Upper lobe of right lung (tissue), 1 donor: ENCODE measurements around the gene FANCC. TPM values are rescaled to one million over a fixed set of nuclear protein-coding genes. Genes with fewer than 3 reads are reported as not detected.

Experiments
- ATAC-seq: fragments of 200-7000 bp; cut with Tn5 transposase; one replicate; pipeline ENCODE4 v1.9.1; 2020; ENCODE audit warnings: mild to moderate bottlenecking, moderate library complexity
- DNase-seq: peaks from one replicate; pipeline ENCODE4 v3.0.0-alpha.2; 2020
- H3K27ac ChIP-seq: fragments of 200-600 bp; one replicate; pipeline ENCODE4 v1.8.0; 2022
- H3K27me3 ChIP-seq: fragments of 200-600 bp; one replicate; pipeline ENCODE4 v1.8.0; 2022; ENCODE audit warnings: mild to moderate bottlenecking
- H3K36me3 ChIP-seq: fragments of 200-600 bp; one replicate; pipeline ENCODE4 v1.8.0; 2022
- H3K4me1 ChIP-seq: fragments of 200-600 bp; one replicate; pipeline ENCODE4 v1.8.0; 2022
- H3K4me3 ChIP-seq: fragments of 200-600 bp; one replicate; pipeline ENCODE4 v1.8.0; 2022; ENCODE audit warnings: mild to moderate bottlenecking
- H3K9me3 ChIP-seq: fragments of 200-600 bp; one replicate; pipeline ENCODE4 v1.8.0; 2022
- intact Hi-C: fragments of 100-400 bp; cut with DNase I; formaldehyde crosslinking; loops from one replicate; pipeline ENCODE4 v1.11.0; 2022
- total RNA-seq: library from RNA; stranded (reverse); fragmentation: NEBNext Ultra II Directional; extraction: Animal tissue kit (Norgen Biotek cat#: 25700); gene quantifications from one replicate; pipeline ENCODE4 v1.2.1, GENCODE V29; 2021
- TF ChIP-seq, protein P1 (sequence below): fragments of 200-600 bp; IDR thresholded peaks from one replicate; pipeline ENCODE4 v1.8.0; 2022; ENCODE audit warnings: antibody characterized with exemption
- donor health status: DM: no; HTN: yes; CAD: no; lungs with severe emphysema.

Gene FANCC
- total RNA-seq, 1 donor from 2014 or later, result 13.5 TPM

DNA sequence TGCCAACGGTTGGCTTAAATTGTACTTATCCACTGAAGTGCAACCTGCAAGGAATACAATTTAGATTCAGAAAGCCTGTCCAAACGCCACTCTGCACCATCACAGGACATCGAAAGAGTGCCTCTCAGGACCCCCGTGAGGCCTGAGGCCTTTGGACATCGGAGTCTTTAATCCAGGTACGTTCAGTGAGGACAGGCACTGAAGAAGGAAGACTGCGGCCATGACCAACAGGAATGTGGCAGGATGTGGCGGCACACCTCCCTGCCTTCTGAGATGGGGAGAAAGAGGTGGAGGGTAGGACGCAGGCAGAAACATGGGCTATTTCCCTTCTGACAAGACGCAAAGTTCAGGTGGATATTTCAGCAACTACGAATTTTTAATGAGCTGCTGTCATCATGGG, 205.8 kb downstream of the FANCC start:
- ATAC-seq, result no peak
- Histone ChIP-seq H3K9me3 (no peaks in the 10 kb centered on the region), H3K4me1 (peaks cover 4% of the 10 kb centered on the region), H3K36me3 (peaks cover 48% of the 10 kb centered on the region), H3K4me3 (no peak overlapping the region), H3K27ac (no peak overlapping the region), H3K27me3 (no peaks in the 10 kb centered on the region)
- TF ChIP-seq, protein P1, sequence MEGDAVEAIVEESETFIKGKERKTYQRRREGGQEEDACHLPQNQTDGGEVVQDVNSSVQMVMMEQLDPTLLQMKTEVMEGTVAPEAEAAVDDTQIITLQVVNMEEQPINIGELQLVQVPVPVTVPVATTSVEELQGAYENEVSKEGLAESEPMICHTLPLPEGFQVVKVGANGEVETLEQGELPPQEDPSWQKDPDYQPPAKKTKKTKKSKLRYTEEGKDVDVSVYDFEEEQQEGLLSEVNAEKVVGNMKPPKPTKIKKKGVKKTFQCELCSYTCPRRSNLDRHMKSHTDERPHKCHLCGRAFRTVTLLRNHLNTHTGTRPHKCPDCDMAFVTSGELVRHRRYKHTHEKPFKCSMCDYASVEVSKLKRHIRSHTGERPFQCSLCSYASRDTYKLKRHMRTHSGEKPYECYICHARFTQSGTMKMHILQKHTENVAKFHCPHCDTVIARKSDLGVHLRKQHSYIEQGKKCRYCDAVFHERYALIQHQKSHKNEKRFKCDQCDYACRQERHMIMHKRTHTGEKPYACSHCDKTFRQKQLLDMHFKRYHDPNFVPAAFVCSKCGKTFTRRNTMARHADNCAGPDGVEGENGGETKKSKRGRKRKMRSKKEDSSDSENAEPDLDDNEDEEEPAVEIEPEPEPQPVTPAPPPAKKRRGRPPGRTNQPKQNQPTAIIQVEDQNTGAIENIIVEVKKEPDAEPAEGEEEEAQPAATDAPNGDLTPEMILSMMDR, result no peak
- no peak for DNase-seq
- intact Hi-C loops, result no loop called here

DNA sequence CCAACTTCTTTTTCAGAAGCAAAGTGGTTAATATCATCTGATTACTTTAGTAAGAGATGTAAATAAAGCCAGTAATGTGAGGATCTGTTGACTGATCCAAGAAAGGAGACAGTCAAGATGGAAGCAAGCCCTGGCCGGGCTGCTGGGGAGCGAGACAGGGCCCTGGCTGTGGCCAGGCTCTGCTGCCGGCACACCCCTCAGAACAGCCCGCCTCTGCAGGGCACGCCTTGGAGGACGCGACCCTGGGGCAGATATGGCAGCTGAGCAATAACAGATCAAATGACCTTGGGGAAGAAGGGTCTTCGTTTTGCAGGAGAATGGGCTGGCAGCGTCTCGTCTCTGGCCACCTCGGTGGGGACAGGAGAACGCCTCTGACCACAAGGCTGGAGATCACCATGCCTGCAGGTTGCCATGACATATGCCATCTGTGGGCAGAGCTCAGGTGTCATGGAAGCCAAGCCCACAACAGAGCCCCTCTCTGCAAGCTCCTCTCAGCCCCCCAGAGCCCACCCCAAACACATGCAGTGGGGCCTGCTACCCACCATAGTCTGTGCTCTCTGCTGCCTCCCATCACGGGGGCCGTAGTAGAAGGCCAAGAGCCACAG, 206.5 kb downstream of the FANCC start:
- DNase-seq, result peak; percentile 52
- ATAC-seq, result peak; percentile 5
- peaks cover 55% of the 10 kb centered on the region for H3K36me3 ChIP-seq
- no peak overlapping the region for H3K4me3 ChIP-seq
- no peak overlapping the region for H3K27ac ChIP-seq
- H3K4me1 ChIP-seq, result no peaks in the 10 kb centered on the region
- no peaks in the 10 kb centered on the region for H3K9me3 ChIP-seq
- no peaks in the 10 kb centered on the region for H3K27me3 ChIP-seq
- intact Hi-C loops, result no loop called here
- TF ChIP-seq, protein P1, result no peak

DNA sequence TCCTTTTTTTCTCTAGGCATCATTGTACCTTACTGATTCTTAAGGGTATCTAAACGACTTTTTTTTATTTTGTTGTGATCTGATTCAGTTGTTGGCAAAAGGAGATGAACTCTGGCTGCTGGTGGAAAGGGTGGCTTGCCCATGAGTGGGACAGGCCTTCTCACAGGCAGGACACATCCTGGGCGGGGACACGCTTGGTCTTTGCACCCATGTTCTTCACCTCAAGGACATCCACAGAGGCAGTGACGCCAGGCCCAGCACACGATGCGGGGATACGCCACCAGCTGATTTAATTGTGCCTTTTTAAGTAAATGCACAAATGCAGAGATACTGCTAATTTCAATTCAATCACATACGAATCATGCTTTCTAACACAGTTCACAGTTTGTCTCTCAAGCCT, 208.1 kb downstream of the FANCC start:
- no peaks in the 10 kb centered on the region for H3K4me1 ChIP-seq
- H3K36me3 ChIP-seq, result peaks cover 56% of the 10 kb centered on the region
- DNase-seq, result peak; percentile 48
- intact Hi-C loops, result no loop called here
- TF ChIP-seq, protein P1, result no peak
- no peak overlapping the region for H3K4me3 ChIP-seq
- ATAC-seq, result no peak
- no peak overlapping the region for H3K27ac ChIP-seq
- H3K9me3 ChIP-seq, result no peaks in the 10 kb centered on the region
- no peaks in the 10 kb centered on the region for H3K27me3 ChIP-seq

DNA sequence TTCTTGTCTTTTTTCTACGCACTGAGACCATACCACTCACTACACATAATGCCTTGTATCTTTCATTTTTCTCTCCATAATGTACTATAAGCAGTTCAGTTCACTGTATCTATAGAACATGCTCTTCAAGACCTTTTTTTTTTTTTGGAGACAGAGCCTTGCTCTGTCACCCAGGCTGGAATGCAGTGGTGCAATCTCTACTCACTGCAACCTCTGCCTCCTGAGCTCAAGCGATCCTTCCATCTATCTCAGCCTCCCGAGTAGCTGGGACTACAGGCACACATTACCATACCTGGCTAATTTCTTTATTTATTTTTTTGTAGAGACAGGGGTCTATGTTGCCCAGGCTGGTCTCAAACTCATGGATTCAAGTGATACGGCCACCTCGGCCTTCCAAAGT, 208.7 kb downstream of the FANCC start:
- DNase-seq, result no peak
- intact Hi-C loops, result no loop called here

DNA sequence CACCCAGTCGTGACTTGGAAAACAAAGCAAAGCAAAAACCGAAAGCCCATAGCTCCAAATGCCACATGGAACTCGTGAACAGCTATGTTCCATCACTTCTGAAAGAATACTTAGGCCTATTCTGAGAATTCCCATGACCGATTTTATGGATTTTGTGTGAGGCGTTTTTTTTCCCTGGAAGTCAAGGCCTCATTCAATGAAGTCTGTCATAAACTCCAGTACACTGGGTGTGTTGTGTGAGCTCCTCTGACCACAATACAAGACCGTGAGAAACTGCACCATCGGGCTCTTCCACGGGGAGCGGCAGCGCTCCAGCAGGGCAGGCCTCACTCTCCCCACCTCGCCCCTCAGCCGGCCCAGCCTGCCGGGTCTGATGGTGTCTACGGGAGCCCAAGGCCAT, 209.5 kb downstream of the FANCC start:
- TF ChIP-seq, protein P1, result no peak
- peak; percentile 31 for DNase-seq
- no peaks in the 10 kb centered on the region for H3K27me3 ChIP-seq
- no peak overlapping the region for H3K27ac ChIP-seq
- H3K9me3 ChIP-seq, result no peaks in the 10 kb centered on the region
- no peak for ATAC-seq
- H3K36me3 ChIP-seq, result peaks cover 52% of the 10 kb centered on the region
- intact Hi-C loops, result no loop called here
- no peaks in the 10 kb centered on the region for H3K4me1 ChIP-seq
- no peak overlapping the region for H3K4me3 ChIP-seq

More for the DNA sequence above, 208.7 kb downstream of the FANCC start:
- no peaks in the 10 kb centered on the region for H3K4me1 ChIP-seq
- no peak overlapping the region for H3K27ac ChIP-seq
- no peaks in the 10 kb centered on the region for H3K27me3 ChIP-seq
- no peak for ATAC-seq
- H3K4me3 ChIP-seq, result no peak overlapping the region
- H3K36me3 ChIP-seq, result peaks cover 52% of the 10 kb centered on the region
- no peaks in the 10 kb centered on the region for H3K9me3 ChIP-seq
- TF ChIP-seq, protein P1, result no peak
